ENCODE results near the gene XPO5. TPM values are rescaled to one million over a fixed set of nuclear protein-coding genes. Genes with fewer than 3 reads are reported as not detected.

XPO5 gene
- total and polyA plus RNA-seq, 11 donors, result 6.0 to 22.4 (median 16.4) TPM

GRCh38 chr6:43516367-43516696 lies 59.5 kb downstream of the XPO5 start:
- 0 to 1% (median 0%) methylated on average over 6 to 10 of the region's 10 CpGs for WGBS, 4 donors
- Histone ChIP-seq H3K4me1 (peaks cover 19 to 68% (median 54%) of the 10 kb centered on the region in 12 donors), H3K27ac (peak overlapping the region; percentile 57 to 98 (median 90)), H3K9me3 (no peaks in the 10 kb centered on the region), H3K27me3 (no peaks in the 10 kb centered on the region), H3K4me3 (peak overlapping the region; percentile 42 to 99 (median 78)), H3K36me3 (peaks cover 0 to 68% (median 65%) of the 10 kb centered on the region in 9 donors)
- intact Hi-C loops (cut with DNase I), result loop anchor here in 2 of 10 donors (5.0 kb wide), 1 partner anchor 61 kb away; the partner anchor contains the start of genes POLH (in 2 of the 2) and XPO5 (in 2 of the 2)
- TF ChIP-seq CTCF (IDR thresholded peaks at IDR 0.05) (no peak), POLR2A (IDR thresholded peaks at IDR 0.05) (no peak)
- ATAC-seq (peak in 2 of 4 donors; percentile 0 to 10), DNase-seq (no peak)

GRCh38 chr6:43515808-43516207 lies 60.0 kb downstream of the XPO5 start:
- DNase-seq (no peak), ATAC-seq (no peak)
- Histone ChIP-seq H3K27ac (peak overlapping the region in 8 of 12 donors; percentile 89 to 98 (median 92)), H3K4me1 (peaks cover 21 to 73% (median 59%) of the 10 kb centered on the region in 12 donors), H3K27me3 (no peaks in the 10 kb centered on the region), H3K9me3 (no peaks in the 10 kb centered on the region), H3K36me3 (peaks cover 0 to 68% (median 61%) of the 10 kb centered on the region in 9 donors), H3K4me3 (peak overlapping the region; percentile 42 to 99 (median 78))
- TF ChIP-seq POLR2A (IDR thresholded peaks at IDR 0.05) (no peak), CTCF (IDR thresholded peaks at IDR 0.05) (no peak)
- 48 to 74% (median 66%) methylated on average over 9 of the region's 9 CpGs for WGBS, 4 donors
- intact Hi-C loops (cut with DNase I), result loop anchor here in 2 of 10 donors (5.0 kb wide), 1 partner anchor 61 kb away; the partner anchor contains the start of genes POLH (in 2 of the 2) and XPO5 (in 2 of the 2)

- H3K4me1 ChIP-seq, result peaks cover 26 to 82% (median 64%) of the 10 kb centered on the region in 12 donors
- intact Hi-C loops (cut with DNase I), result no loop called here
- peak in 3 of 5 donors; percentile 73 to 84 (median 77) for DNase-seq
- TF ChIP-seq POLR2A (IDR thresholded peaks at IDR 0.05) (no peak), CTCF (IDR thresholded peaks at IDR 0.05) (no peak)
- H3K9me3 ChIP-seq, result no peaks in the 10 kb centered on the region
- ATAC-seq, result peak; percentile 21 to 57 (median 47)
- H3K27me3 ChIP-seq, result peaks cover 0 to 16% (median 0%) of the 10 kb centered on the region in 9 donors
- WGBS, 4 donors, result 24 to 29% (median 26%) methylated on average over 9 to 11 of the region's 11 CpGs
- H3K36me3 ChIP-seq, result peaks cover 0 to 50% (median 43%) of the 10 kb centered on the region in 9 donors
- H3K4me3 ChIP-seq, result no peak overlapping the region
- H3K27ac ChIP-seq, result peak overlapping the region in 10 of 12 donors; percentile 37 to 80 (median 71)
These were observed 63.9 kb downstream of the XPO5 start for GRCh38 chr6:43511824-43512415.

GRCh38 chr6:43510827-43511163 lies 65.0 kb downstream of the XPO5 start:
- WGBS, 4 donors, result 79 to 88% (median 84%) methylated on average over 10 of the region's 10 CpGs
- H3K4me3 ChIP-seq, result peak overlapping the region in 11 of 12 donors; percentile 53 to 83 (median 74)
- H3K4me1 ChIP-seq, result peaks cover 22 to 84% (median 62%) of the 10 kb centered on the region in 12 donors

More at GRCh38 chr6:43510827-43511163, 65.0 kb downstream of the XPO5 start:
- peak in 2 of 4 donors; percentile 1 to 3 for ATAC-seq
- H3K36me3 ChIP-seq, result peaks cover 0 to 53% (median 43%) of the 10 kb centered on the region in 9 donors
- no peaks in the 10 kb centered on the region for H3K9me3 ChIP-seq
- DNase-seq, result no peak
- H3K27me3 ChIP-seq, result peaks cover 0 to 16% (median 0%) of the 10 kb centered on the region in 9 donors
- intact Hi-C loops (cut with DNase I), result no loop called here
- H3K27ac ChIP-seq, result peak overlapping the region; percentile 2 to 80 (median 66)
- TF ChIP-seq POLR2A (IDR thresholded peaks at IDR 0.05) (no peak), CTCF (IDR thresholded peaks at IDR 0.05) (no peak)
